ENCODE results near the gene CCDC142.

Gene CCDC142

DNA sequence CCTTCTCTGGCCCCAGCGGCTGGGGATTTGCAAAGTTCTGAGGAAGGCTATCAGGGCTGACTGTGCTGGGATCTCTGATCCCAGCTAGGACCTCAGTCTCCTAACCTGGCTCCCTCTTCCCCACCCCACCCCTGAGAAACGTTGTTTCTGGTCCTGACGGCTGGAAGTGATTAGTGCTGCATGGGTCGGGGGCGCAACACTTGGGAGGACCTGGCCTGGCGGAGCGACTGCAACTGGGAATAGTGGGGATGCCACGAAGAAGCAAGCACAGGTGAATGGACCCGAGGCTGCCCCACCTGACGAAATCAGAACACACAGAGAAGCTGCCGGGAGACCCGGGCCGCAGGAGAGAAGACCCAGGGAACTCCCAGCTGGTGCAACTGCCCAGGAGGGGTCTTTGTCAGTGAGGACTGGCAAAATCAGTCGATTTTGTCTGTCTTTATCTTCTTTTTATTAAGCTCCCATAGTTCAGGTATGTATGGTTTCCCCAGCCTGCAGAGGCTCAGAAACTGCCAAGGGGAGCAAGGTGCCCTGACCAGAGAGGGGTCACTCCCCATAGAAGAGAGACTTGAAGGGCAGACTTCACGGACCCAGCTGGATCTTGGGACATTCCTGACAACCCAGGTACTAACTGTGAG is 17.3 kb upstream of the CCDC142 start:
- TF ChIP-seq FOXM1 (IDR thresholded peaks at IDR 0.05; ENCODE audit: borderline replicate concordance, low read depth) (no peak), ZBTB7A (IDR thresholded peaks at IDR 0.05; ENCODE audit: low read depth) (no peak), TCF12 (IDR thresholded peaks at IDR 0.05; ENCODE audit: low read depth) (no peak), CEBPB (IDR thresholded peaks at IDR 0.05) (no peak), CREB1 (IDR thresholded peaks at IDR 0.05; ENCODE audit: low read depth) (no peak), NFIC (IDR thresholded peaks at IDR 0.05) (no peak), RAD21 (IDR thresholded peaks at IDR 0.05; ENCODE audit: low read depth) (no peak), EP300 (IDR thresholded peaks at IDR 0.05; ENCODE audit: borderline replicate concordance) (no peak), TAF1 (IDR thresholded peaks at IDR 0.05; ENCODE audit: low read depth) (no peak), EGR1 (IDR thresholded peaks at IDR 0.05) (no peak)
- TF ChIP-seq, protein P1, sequence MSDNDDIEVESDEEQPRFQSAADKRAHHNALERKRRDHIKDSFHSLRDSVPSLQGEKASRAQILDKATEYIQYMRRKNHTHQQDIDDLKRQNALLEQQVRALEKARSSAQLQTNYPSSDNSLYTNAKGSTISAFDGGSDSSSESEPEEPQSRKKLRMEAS (IDR thresholded peaks at IDR 0.05): no peak
- TF ChIP-seq, protein P2, sequence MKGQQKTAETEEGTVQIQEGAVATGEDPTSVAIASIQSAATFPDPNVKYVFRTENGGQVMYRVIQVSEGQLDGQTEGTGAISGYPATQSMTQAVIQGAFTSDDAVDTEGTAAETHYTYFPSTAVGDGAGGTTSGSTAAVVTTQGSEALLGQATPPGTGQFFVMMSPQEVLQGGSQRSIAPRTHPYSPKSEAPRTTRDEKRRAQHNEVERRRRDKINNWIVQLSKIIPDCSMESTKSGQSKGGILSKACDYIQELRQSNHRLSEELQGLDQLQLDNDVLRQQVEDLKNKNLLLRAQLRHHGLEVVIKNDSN (IDR thresholded peaks at IDR 0.05): no peak
- TF ChIP-seq, protein P3, sequence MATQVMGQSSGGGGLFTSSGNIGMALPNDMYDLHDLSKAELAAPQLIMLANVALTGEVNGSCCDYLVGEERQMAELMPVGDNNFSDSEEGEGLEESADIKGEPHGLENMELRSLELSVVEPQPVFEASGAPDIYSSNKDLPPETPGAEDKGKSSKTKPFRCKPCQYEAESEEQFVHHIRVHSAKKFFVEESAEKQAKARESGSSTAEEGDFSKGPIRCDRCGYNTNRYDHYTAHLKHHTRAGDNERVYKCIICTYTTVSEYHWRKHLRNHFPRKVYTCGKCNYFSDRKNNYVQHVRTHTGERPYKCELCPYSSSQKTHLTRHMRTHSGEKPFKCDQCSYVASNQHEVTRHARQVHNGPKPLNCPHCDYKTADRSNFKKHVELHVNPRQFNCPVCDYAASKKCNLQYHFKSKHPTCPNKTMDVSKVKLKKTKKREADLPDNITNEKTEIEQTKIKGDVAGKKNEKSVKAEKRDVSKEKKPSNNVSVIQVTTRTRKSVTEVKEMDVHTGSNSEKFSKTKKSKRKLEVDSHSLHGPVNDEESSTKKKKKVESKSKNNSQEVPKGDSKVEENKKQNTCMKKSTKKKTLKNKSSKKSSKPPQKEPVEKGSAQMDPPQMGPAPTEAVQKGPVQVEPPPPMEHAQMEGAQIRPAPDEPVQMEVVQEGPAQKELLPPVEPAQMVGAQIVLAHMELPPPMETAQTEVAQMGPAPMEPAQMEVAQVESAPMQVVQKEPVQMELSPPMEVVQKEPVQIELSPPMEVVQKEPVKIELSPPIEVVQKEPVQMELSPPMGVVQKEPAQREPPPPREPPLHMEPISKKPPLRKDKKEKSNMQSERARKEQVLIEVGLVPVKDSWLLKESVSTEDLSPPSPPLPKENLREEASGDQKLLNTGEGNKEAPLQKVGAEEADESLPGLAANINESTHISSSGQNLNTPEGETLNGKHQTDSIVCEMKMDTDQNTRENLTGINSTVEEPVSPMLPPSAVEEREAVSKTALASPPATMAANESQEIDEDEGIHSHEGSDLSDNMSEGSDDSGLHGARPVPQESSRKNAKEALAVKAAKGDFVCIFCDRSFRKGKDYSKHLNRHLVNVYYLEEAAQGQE (IDR thresholded peaks at IDR 0.05; ENCODE audit: low read depth): no peak

DNA sequence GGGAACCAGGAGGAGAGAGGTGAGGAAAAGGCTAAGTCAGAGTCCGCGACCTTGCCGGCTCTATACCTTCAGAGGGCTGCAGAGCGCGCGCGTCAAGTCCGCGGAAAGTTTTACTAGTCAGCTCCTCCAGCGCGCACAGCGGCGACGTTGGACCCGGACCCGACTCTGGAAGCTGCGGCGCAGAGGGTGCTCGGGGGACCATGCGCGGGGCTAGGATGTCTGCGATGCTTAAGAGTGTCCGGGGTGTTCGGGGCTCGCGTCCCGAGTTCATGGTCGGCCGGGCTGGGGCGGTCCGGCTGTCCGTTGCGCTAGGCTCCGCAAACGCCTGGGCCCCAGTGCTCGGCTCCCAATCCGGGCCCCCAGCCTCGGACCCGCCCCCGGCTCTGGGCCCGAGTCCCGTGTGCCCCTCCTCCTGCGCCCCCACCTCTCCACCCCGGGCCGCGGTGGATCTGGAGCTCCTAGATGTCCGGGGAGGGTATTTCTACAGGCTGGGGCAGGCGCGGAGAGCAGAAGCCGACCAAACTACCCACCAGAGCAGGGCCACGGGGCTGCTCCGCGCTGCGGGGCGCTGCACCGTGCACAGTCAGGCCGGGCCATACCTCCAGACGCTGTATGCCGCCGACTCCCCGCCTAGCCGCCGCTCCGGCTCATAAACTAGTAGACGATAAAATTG is 16.6 kb upstream of the CCDC142 start, which contains the start of gene LBX2:
Gene LBX2 (minus strand): TSS at position 337 of the 673 bp plus-strand sequence. CDS start 66 bp downstream, at position 271.
- TF ChIP-seq, protein P3 (IDR thresholded peaks at IDR 0.05; ENCODE audit: low read depth): no peak
- TF ChIP-seq EP300 (IDR thresholded peaks at IDR 0.05; ENCODE audit: borderline replicate concordance) (no peak), RAD21 (IDR thresholded peaks at IDR 0.05; ENCODE audit: low read depth) (no peak), TAF1 (IDR thresholded peaks at IDR 0.05; ENCODE audit: low read depth) (no peak), NFIC (IDR thresholded peaks at IDR 0.05) (no peak), TEAD4 (IDR thresholded peaks at IDR 0.05) (no peak), FOXM1 (IDR thresholded peaks at IDR 0.05; ENCODE audit: borderline replicate concordance, low read depth) (no peak), CREB1 (IDR thresholded peaks at IDR 0.05; ENCODE audit: low read depth) (no peak), YY1 (IDR thresholded peaks at IDR 0.05; ENCODE audit: low read depth) (no peak), EGR1 (IDR thresholded peaks at IDR 0.05) (no peak), ZBTB7A (IDR thresholded peaks at IDR 0.05; ENCODE audit: low read depth) (no peak)
- TF ChIP-seq, protein P2 (IDR thresholded peaks at IDR 0.05): no peak
- TF ChIP-seq, protein P1 (IDR thresholded peaks at IDR 0.05): no peak

DNA sequence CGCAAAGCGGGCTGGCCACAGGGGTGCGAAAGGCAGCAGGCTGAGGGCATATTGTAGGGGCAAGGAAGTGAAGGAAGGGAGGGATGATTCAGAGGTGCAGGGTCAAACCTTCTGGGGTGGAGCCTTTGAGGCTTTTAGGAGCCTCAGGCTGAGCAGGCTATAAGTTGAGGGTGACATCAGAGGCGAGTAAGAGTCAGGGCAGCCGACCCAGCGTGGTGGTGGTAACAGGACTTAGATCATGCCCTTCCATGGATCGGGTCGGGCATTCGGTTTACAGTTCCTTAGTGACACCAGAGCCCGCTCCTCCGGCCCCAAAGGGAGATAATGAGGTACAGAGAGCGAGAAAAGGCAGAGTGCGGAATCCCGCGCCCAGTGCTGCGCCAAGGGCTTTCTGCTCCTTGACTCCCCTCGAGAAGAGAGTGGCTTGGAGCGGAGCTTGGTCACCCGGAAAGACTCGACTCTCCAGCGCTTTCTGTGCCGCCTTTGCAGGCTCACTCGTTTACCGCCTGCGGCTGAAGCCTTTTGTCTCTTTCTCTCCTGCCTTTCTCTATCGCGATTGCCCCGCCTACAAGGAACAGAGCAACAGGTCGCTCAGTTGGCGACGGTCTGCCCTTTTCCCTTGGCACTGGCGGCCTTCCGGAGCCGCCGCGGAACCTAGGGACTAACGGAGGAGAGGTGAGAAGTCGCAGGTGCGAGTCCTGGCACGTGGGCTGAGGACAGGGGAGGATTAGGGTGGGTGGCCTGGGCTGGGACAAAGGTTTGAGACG is 15.9 kb upstream of the CCDC142 start:
- TF ChIP-seq EP300 (IDR thresholded peaks at IDR 0.05; ENCODE audit: borderline replicate concordance) (no peak), FOXM1 (IDR thresholded peaks at IDR 0.05; ENCODE audit: borderline replicate concordance, low read depth) (no peak), CREB1 (IDR thresholded peaks at IDR 0.05; ENCODE audit: low read depth) (no peak), YY1 (IDR thresholded peaks at IDR 0.05; ENCODE audit: low read depth) (no peak), NFIC (IDR thresholded peaks at IDR 0.05) (no peak), EGR1 (IDR thresholded peaks at IDR 0.05) (no peak), TCF12 (IDR thresholded peaks at IDR 0.05; ENCODE audit: low read depth) (no peak), RAD21 (IDR thresholded peaks at IDR 0.05; ENCODE audit: low read depth) (no peak), CEBPB (IDR thresholded peaks at IDR 0.05) (no peak)
- TF ChIP-seq, protein P3 (IDR thresholded peaks at IDR 0.05; ENCODE audit: low read depth): no peak
- TF ChIP-seq, protein P2 (IDR thresholded peaks at IDR 0.05): no peak
- TF ChIP-seq, protein P1 (IDR thresholded peaks at IDR 0.05): no peak
